HG02943 (cell line): Measurements from ENCODE around the gene ATP9B.

ENCODE experiments used
- ATAC-seq: cut with Tn5 transposase; IDR thresholded peaks from one replicate; pipeline ENCODE4 v1.9.1; 2021; ENCODE audit warnings: mild to moderate bottlenecking, low read depth, moderate library complexity; ENCODE audit not compliant: unreplicated experiment

Gene ATP9B

GRCh38 chr18:79388043-79388442 is 318.8 kb downstream of the ATP9B start:
- no peak for ATAC-seq

- no peak for ATAC-seq
Measured at GRCh38 chr18:79389689-79390088, 320.5 kb downstream of the ATP9B start.

DNA sequence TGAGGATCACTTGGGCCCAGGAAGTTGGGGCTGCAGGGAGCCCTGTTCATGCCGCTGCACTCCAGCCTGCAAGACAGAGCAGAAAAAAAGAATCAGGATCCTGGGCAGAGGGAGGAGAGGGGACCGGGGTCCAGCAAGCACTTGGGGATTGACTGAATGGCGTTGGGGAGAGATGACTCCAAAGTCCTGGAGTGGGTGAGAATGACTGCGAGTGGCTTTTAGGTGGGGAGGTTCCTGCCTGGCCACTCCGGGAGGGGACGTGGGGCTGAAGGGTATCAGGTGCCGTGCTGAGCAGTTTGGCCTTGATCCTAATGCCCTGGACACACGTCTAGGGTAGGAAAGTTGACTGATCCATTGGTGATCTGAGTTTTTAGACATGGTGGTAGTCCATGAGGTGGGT is 323.0 kb downstream of the ATP9B start:
- ATAC-seq = no peak

GRCh38 chr18:79393181-79393634 is 324.0 kb downstream of the ATP9B start:
- no peak for ATAC-seq

DNA sequence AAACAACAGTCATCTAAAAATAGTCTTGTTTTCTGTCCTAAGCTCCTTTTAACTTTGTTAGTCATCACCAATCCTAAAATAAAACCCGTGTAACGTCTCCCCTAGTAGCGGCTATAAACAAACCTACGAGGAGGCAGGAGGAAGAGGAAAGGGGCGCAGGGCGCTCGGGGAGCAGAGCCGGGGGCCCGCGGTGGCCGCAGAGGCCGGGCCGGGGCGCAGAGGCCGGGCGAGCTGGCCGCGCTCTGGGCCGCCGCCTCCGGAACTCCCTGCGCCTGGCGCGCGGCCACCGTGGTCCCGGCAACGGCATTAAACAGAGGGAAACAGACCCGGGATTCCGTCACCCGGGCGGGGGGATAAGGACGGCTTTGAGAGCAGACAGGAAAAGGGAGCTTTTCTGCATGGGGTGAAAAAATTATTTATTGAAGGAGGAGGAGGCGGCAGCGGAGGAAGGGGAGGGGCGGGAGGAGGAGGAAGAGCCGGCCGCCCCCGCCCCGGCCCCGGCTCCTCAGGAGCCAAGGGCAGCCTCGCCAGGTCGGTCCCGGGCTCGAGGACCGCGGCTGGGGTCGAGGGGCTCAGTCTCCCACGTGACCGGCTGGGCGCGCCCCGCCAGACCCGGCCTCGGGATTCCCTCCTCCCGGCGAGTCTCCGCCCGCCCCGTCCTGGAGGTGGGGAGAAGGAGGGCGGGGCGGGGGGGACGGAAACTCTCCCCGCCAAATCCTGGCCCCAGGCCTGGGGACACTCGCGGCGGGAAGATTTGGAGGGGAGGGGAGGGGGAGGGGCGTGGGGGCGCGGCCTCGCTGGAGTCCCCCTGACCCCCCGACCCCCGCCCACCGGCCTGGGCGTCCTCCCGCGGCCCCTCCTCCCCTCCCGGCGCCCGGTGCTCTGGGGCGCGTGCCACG is 324.7 kb downstream of the ATP9B start:
- no peak for ATAC-seq

- no peak for ATAC-seq
Measured at GRCh38 chr18:79394534-79395307, 325.5 kb downstream of the ATP9B start.

DNA sequence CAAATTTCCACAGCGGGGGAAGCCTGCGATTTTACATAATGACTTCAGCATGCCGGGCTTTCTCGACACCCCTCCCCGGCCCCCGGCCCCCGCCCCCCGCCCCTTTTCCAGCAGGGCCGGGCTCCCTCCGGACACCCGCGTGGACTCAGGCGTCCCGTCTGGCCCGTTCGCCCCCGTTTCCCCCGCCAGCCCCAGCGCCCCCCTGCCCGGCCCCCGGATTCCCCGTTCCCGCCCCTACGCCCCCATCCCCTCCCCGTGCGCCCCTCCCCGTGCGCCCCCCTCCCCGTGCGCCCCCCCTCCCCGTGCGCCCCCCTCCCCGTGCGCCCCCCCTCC is 326.1 kb downstream of the ATP9B start:
- no peak for ATAC-seq

DNA sequence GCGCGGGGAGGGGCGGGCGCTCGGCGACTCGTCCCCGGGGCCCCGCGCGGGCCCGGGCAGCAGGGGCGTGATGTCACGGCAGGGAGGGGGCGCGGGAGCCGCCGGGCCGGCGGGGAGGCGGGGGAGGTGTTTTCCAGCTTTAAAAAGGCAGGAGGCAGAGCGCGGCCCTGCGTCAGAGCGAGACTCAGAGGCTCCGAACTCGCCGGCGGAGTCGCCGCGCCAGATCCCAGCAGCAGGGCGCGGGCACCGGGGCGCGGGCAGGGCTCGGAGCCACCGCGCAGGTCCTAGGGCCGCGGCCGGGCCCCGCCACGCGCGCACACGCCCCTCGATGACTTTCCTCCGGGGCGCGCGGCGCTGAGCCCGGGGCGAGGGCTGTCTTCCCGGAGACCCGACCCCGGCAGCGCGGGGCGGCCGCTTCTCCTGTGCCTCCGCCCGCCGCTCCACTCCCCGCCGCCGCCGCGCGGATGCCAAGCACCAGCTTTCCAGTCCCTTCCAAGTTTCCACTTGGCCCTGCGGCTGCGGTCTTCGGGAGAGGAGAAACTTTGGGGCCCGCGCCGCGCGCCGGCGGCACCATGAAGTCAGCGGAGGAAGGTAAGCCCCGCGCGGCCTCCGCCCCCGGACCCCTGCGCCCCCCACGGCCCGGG is 326.7 kb downstream of the ATP9B start, which contains the start of gene NFATC1:
Gene NFATC1, plus strand, starts transcription at position 170 of the 644 bp plus-strand sequence. Its CDS starts 295 bp downstream, at position 465.
- ATAC-seq = no peak

GRCh38 chr18:79396431-79397246 is 327.4 kb downstream of the ATP9B start:
- no peak for ATAC-seq

DNA sequence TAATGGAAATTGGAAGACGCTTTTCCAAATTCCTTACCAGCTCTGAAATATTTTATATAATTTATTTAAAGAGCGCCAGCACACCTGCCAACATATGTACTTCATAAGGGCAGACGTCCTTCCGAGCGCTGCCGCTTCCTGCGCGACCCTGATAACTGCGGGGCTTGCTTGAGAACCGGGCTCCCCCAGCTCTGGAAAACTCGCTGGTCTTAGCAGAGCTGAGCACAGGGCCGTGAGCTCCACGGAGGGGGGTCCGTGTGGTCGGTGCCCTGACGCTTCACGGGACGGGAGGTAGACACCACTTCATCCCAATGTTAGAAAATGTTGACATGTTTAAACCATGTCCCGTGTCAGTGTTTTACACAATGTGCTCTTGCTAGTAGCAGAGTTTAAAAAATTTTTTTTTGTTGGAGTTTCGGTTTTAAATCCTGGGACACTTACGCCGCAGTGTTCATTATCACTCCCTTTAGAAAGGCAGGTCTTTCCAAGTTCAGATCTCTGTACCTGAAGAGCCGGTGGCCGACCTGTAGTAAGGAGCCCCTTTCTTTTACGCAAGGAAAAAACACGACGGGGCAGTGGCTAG is 328.1 kb downstream of the ATP9B start:
- ATAC-seq = no peak

DNA sequence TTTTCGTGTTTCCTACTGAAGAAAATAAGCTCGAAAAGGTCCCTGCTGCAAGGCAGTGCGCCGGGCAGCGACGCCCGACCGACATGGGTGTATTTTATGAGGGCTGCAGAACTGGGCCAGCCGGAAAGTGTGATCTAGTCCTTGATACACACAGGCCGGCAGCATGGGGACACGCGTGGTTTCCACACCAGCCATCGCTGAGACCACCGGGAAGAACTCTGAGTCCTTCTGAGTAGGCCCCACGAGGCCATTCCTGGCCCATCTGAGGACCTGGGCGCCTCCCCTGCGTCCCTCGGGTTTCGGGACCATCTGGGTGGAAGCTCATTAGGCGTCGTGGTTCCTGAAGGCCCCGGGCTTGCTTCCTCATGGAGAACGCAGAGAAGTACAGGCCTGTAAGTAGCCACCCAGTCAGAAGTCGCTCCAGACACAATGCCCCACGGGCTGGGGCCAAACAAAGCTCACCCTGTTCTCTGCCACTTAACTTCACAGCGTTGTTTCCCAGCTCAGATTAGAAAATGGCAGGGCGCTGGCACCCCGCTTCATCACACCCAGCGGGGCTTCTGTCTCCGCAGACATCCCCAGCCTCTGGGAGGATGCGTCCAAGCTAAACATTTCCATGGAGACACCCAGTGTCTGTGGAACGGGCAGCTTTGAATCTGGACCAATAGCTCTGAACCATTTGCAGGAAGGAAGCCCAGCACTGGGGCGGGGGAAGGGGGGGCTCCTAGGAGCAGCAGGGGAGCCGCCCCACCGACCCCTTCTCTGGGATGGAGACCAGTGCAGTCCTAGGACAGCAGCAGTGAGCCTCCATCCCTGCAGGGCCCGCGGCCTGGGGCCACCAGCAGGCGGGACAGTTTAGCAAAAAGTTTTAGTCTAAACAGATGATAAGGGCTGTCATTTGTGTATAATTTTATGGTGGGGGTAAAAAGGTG is 328.9 kb downstream of the ATP9B start:
- no peak for ATAC-seq

DNA sequence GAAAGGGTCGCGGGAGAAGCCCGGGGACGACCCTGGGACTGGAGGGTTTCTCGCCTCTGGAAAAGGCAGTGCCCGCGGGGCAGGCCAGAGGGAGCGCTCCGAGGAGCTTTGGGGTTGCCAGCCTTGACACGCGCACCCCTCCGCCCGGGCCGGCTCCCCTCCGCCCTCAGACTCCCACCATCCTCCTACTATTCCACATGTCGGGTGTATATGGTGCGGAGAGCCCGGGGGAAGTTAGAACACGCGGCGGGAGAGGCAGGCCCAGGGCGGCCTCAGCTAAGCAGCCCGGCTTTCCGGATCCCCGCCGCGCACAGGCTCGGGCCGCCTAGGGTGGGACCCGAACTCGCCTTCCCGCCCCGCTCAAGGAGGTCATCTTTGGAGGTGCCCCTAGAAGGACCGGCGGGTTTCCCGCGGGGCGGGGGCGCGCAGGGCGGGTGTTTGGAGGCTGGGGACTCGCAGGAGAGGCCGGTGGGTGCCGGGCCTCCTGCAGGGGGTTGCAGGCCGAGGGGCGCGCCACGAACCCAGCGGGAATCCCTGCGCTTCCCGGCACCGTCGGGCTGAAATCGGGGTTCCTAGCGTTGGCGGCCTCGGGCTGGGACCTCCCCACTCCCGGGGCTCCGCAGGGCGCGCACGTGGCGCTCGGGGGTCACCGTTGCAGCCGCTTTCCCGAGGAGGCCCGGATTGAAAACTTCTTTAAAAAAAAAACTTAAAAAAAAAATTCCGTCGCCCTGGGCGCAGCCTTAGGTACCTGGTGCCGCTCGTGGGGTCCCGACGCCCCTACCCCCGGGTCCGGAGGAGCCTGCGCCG is 330.3 kb downstream of the ATP9B start:
- ATAC-seq = no peak

- no peak for ATAC-seq
Measured at GRCh38 chr18:79400091-79400590, 330.9 kb downstream of the ATP9B start.

DNA sequence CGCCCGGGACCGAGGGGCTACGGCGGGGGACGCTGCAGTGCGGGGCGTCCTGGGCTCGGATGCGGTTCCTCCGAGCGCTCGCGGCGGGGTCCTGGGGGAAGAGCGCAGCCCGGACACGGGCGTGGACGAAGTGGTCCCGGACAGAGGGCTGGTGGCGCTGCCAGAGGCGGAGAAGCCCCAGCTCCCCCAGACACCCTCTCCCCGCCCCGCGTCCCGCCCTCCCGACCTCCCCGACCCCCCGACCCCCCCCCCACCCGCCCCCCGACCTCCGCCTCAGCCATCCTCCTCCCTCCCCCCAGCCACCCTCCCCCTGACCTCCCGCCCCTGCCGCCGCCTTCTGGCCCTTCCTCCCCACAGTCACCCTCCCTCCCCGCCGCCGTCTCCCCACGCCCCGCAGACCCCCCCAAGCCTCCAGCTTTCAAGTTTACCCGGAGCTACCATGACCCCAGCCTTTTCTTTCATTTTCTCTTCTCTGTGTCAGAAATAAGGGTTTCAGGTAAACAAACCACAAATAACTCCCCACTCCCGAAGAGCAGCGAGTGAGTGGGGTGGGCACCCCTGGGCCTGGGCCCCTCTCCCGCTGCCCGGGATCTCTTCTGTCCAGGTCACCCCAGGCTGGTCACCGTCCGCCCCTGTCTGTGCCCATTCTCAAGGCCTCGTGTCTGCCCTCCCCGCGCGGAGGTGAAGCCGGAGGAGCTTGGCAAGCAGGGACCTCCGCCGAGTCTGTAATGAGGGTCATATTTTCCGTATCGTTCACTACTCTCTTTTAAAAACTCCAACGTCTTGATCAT is 331.6 kb downstream of the ATP9B start:
- no peak for ATAC-seq

GRCh38 chr18:79401494-79402208 is 332.5 kb downstream of the ATP9B start:
- ATAC-seq = no peak

GRCh38 chr18:79402209-79402576 is 333.0 kb downstream of the ATP9B start:
- ATAC-seq = no peak
